ENCODE results near the gene ORC3.
"Not testable (repeated sequence)": the region's sequence is repeated elsewhere in the genome, so short reads cannot be mapped to it uniquely, and the experiment has no call there.

ORC3 gene

DNA sequence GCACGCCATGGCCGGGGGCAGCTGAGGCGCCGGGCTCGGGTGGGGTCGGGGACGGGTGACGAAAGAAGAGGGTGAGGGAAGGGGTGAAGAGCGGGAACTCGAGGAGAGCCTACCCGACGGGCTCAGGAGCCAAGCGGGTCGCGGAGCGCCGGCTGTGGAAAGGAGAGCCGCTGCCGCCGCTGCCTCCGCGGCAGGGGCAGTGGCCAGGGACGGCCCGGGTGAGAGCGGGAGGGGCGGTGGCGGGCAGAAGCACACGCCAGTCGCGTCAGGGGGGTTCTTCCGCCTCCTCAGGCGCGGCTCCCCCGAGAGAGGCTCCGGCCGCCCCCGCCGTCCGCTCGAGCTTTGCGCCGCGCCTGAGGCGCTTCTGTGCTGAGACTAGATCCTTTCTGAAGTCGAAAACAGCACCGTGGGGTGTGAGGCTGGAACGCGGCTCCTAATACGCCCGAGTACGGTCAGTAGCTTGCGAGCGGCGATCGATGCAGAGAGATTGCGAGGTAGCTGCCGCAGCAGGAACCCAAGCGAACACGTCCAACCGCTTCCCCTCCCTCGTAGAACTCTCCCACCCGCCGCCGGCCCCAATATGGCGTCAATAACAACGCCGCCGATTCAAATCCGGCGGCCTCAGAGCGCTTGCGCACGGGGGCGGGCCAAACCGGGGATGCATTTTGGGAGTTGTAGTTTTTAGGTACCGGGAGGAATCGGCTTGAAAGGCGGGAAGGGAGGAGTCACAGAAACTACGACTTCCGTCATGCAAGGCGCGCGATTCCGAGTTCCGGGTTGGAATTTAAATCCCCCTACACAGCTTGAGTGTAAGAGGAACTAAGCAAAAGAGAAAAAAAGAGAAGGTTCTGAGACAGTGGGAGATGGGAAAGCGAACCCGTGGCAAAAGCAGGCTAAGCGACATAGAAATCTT is 112.0 kb downstream of the ORC3 start, which contains the start of gene AKIRIN2:
Gene AKIRIN2, minus strand, starts transcription at position 558 of the 913 bp plus-strand sequence. Its CDS starts 549 bp downstream, at position 9.
- H3K4me3 ChIP-seq (ENCODE audit: low read depth, low read length), result peak within 1 kb of the TSS; percentile 97
- no peak for TF ChIP-seq CTCF (IDR thresholded peaks at IDR 0.05; ENCODE audit: low read depth, low read length)

DNA sequence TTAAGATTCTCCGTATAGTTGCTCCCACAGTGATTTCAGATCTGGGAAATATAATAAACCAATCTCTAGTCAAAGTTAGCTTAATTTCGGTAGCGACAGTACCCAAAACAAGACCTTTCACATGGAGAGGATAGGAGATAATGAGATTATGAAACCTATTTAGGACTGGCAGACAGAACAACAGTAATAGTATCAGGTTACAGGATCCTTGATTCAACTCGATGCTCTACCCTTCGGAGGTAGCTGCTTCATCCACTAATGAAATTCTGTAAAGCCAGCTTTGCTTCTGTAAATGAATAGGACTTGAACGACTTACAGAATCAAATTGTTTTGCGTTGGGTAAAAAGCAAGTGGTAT is 112.6 kb downstream of the ORC3 start:
- peak overlapping the region; percentile 97 for H3K4me3 ChIP-seq (ENCODE audit: low read depth, low read length)
- TF ChIP-seq CTCF (IDR thresholded peaks at IDR 0.05; ENCODE audit: low read depth, low read length), result no peak

- H3K4me3 ChIP-seq (ENCODE audit: low read depth, low read length), result peak overlapping the region; percentile 97
Observed at GRCh38 chr6:87703039-87703438, 113.1 kb downstream of the ORC3 start.

DNA sequence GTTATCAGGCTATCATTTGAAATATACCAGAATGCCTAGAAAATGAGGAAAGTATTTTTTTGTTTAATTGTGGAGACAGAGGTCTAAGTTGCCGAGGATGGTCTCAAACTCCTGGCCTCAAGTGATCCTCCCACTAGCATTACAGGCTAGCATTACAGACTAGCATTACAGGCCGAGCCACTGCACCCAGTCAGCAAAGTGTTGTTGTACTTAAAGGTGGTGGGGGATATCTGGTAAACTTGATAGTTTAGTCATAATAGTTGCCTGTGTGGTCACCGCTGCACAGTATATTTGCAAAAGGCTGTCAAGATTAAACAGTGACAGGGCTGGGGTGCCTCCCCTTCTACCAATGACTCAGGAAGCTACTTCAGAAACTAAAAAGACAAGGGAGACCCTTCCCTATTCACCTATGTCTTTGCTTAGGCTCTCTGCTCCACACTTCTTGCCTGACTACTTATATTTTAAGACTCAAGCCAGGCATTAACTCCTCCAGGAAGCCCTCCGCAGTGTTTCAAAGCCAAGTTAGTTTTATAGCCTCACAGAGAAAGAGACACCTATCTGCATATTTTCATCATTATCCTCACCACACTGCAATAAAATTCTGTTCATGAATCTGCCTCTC is 115.2 kb downstream of the ORC3 start:
- no peak overlapping the region for H3K4me3 ChIP-seq (ENCODE audit: low read depth, low read length)
- no peak for TF ChIP-seq CTCF (IDR thresholded peaks at IDR 0.05; ENCODE audit: low read depth, low read length)

- H3K4me3 ChIP-seq (ENCODE audit: low read depth, low read length), result peak overlapping the region; percentile 17; the same call in 1 of the 2 replicates
- TF ChIP-seq CTCF (IDR thresholded peaks at IDR 0.05; ENCODE audit: low read depth, low read length), result no peak
Observed at GRCh38 chr6:87706187-87706966, 116.4 kb downstream of the ORC3 start.

- not testable (repeated sequence) for H3K4me3 ChIP-seq (ENCODE audit: low read depth, low read length)
Observed at GRCh38 chr6:87708581-87709427, 118.9 kb downstream of the ORC3 start.

GRCh38 chr6:87710090-87710489 is 120.2 kb downstream of the ORC3 start:
- no peak for TF ChIP-seq CTCF (IDR thresholded peaks at IDR 0.05; ENCODE audit: low read depth, low read length)
- no peak overlapping the region for H3K4me3 ChIP-seq (ENCODE audit: low read depth, low read length)

- not testable (repeated sequence) for H3K4me3 ChIP-seq (ENCODE audit: low read depth, low read length)
Observed at GRCh38 chr6:87712713-87713112, 122.8 kb downstream of the ORC3 start.
